ENCODE results near the gene WDR6.

WDR6 gene

DNA sequence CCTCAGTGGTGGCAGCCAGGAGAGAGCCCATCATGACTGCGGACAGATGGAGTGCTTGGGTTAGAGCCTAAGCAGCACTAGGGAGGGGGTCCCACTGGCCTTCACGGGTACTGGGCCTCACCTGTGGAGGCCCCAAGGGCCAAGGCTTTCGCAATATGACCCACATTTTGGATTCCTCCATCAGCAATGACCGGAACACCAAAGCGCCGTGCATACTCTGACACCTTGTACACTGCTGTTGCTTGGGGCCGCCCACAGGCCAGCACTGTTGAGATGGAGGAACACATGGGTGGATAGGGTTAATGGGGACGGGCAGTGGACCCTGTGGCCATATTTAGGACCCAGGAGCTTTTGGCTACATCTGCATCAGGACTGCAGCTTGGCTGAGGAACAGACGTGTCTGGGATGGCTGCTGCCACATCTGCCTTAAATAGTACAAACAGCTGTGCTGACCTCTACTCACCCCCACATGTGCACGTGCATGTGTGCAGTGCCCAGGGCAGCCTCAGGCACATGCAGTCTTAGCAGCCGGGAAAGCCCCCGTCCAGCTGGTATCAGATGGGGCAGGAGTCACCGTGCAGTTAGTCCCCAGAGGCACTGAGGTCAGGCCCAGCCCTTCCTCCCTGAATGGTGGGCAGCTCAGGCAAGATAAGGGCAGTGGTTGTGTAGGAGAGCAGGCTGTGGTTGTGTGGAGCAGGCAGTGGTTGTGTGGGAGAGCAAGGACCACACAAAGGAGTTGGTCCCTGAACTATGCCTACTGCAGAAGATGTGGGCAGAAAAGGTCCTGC, 18.0 kb downstream of the WDR6 start:
- TF ChIP-seq GATA3 (IDR thresholded peaks at IDR 0.05; ENCODE audit: low read depth, low read length) (no peak), GATA2 (IDR thresholded peaks at IDR 0.05; ENCODE audit: low read depth, low read length) (no peak)

DNA sequence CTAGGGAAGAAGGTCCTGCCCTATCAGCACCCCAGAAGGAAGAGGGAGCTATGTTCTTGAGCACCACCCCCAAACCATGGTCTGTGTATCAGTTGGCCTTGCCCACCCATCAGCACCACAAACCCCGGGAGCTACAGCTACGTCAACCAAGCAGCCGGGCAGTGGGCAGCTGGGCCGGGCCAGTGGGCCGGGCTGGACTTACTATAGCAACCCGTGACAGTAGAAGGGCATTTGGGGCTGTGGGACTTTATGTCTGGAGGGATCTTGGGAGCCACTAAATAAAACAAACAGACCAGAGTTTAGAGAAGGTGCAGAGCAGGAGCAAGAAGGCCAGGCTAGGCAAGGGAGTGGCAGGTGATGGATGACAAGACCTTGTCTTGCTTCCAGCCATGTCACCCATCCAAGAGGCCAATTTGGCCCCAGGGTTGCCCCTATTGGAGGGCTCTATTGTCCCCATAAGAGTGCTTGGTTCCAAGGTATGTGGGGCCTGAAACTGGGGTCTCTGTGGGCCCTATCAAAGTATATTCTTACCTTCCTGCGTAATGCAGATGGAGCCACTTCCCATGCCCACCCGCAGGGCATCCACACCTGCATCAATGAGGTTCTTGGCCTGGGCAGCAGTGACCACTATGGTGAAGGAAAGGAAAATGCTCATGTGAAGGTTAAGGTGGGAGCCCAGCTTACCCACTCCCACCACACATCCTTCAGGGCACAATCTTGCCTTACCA, 18.8 kb downstream of the WDR6 start:
- TF ChIP-seq GATA2 (IDR thresholded peaks at IDR 0.05; ENCODE audit: low read depth, low read length) (no peak), GATA3 (IDR thresholded peaks at IDR 0.05; ENCODE audit: low read depth, low read length) (no peak)

DNA sequence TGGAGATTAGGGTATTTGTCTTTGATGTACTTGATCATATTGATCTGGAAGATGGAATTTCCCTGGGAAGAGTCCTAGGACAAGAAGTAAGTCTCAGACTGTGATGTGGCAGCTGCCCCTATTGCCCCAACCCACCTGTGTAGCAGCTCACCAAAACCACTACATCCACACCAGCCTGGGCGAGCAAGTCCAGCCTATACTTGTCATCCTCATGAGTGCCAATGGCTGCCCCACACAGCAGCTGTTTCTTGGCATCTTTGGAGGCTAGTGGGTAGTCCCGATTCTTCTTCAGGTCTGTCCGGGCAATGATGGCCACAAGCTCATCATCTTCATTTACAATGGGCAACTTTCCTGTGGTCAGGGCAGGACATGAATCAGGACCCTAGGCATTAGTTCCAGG, 19.3 kb downstream of the WDR6 start:
- no peak for TF ChIP-seq GATA2 (IDR thresholded peaks at IDR 0.05; ENCODE audit: low read depth, low read length)
- no peak for TF ChIP-seq GATA3 (IDR thresholded peaks at IDR 0.05; ENCODE audit: low read depth, low read length)

DNA sequence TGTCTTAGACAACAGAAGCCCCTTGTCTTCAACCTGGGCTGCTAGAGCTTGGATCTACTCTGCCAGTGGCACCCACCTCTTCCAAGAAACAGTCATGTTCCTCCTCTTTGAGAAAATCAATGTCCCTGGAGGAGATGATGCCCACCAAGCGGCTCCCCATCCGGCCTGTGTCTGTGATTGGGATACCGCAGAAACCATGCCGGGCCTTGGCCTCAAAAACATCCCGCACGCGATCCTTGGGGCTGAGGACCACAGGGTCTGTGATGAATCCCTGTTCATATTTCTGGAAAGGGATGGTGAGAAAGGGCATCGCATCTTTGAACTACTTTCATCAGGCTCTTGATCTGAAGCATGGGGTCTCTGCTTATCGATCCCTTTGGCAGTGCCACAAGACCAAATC, 20.4 kb downstream of the WDR6 start:
- TF ChIP-seq GATA3 (IDR thresholded peaks at IDR 0.05; ENCODE audit: low read depth, low read length) (no peak), GATA2 (IDR thresholded peaks at IDR 0.05; ENCODE audit: low read depth, low read length) (no peak)

DNA sequence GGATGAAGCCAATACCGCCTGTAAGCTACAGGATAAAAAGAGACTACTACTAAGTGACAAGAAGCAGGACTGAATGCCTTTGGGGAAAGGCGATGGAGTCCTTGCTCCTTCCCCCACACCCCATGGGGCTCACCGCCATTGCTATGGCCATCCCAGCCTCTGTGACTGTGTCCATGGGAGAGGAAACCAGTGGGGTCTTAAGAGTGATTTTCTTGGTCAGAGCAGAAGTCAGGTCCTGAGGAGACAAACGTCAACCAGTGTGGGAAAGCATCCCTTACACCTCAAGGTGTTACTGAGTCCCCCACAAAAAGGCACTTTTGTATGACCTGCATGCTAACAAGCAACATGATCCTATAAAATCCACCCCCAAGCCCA, 21.1 kb downstream of the WDR6 start:
- no peak for TF ChIP-seq GATA2 (IDR thresholded peaks at IDR 0.05; ENCODE audit: low read depth, low read length)
- TF ChIP-seq GATA3 (IDR thresholded peaks at IDR 0.05; ENCODE audit: low read depth, low read length), result no peak

DNA sequence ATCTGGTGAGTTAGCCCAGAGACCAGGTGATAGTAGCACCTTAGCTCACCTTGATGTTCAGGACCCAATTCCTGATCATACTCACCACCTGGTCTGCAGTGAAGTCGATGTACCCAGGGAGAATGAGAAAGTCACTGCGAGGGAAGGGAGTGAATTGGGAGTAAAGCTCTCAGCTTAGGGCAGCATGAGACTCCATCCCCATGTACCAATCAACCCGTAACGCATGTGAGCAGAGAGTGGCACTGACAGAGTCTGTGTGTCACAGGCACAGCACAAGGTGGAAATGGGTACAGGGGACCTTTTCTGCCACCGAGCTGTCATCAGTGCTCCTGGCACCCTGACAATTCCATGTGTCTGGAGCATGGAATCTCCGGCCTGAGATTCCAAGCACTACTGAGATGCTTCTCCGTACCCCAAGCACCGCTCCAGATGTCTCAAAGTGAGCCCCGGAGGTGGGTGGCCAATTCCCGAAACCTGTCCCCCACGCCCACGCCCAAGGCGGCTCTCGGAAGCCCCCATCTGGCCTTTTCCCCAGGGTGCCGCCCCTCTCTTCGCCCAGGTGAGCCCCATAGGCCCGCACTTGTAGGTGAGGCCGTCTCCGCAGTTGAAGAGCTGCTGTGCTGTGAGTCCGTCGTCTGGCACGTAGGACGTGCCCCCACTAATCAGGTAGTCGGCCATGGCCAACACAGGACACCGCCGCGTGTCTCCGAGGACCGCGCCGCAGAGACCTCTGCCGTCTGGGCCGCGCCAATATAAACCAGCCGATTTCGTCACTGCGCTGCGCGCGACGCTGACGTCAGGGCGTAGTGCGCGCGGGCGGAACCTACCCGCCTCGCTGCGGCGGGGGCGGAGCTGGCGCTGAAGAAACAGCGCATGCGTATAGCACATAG, 21.7 kb downstream of the WDR6 start, which contains the start of gene IMPDH2:
TSS of gene IMPDH2 (minus strand) at position 726 of the 890 bp plus-strand sequence. CDS start at position 678, 48 bp downstream.
- TF ChIP-seq GATA3 (IDR thresholded peaks at IDR 0.05; ENCODE audit: low read depth, low read length) (no peak), GATA2 (IDR thresholded peaks at IDR 0.05; ENCODE audit: low read depth, low read length) (no peak)

DNA sequence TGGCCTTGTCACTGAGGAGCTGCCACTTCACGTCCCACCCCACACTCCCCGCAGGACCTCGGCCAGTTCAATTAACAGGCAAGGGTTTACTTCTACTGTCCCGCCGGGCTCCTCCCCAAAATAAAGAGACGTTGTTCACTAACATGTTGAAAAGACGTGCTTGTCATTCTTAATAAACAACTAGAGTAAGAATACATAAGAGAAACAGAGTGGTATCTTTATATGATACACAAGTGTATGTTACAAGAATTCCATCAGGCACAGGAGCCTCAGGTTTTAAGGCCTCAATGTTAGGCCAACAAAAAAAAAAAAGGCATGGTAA, 22.3 kb downstream of the WDR6 start:
- TF ChIP-seq GATA3 (IDR thresholded peaks at IDR 0.05; ENCODE audit: low read depth, low read length) (no peak), GATA2 (IDR thresholded peaks at IDR 0.05; ENCODE audit: low read depth, low read length) (no peak)

DNA sequence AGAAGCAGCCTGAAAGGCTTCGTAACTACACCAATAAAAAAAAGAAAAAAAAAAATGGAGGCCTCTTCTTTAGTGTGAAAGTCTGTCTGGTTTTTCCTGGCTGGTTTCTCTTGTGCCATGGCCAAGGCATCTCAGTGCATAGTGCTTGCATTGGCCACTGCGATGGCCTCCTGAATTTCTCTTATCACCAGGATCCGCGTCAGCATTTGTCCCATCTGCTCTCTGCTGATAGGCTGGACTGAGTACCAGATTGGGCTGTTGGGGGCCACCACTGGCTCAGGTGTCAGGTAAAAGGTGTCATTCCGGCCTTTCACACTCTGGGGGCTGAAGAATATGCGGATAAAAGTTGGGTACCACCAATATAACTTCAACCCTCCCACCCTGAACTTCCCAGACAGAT, 23.1 kb downstream of the WDR6 start:
- TF ChIP-seq GATA3 (IDR thresholded peaks at IDR 0.05; ENCODE audit: low read depth, low read length), result no peak
- no peak for TF ChIP-seq GATA2 (IDR thresholded peaks at IDR 0.05; ENCODE audit: low read depth, low read length)

DNA sequence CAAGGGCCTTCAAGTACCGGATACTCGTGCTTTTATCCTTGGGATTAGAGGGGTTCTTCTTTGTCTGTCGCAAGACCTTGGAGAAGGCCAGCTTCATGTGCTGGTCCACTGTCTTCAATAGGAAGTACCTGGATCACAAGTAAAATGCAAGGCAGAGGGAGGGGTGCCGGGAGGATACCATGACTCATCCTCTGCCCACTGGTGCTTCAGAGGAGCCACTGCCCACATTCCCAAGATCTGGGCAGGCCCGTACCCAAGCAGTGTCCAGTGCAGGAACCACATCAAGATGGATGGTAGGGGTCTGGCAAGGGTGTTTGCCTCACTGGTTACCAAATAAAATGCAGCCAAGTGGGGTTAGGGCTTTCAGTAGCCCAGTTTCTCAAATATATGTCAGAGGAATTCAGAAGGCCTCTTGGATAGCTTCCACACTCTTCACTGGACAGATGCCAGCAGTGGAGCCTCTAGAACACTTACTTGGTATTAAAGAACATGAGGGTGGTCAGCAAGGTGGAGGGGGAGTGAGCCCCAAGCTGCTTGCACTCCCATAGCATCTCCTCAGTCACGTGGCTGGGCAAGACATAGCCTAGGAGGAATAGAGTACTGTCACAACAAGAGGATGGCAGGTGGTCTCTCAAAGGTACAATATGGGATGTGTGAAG, 25.6 kb downstream of the WDR6 start:
- no peak for TF ChIP-seq GATA2 (IDR thresholded peaks at IDR 0.05; ENCODE audit: low read depth, low read length)
- no peak for TF ChIP-seq GATA3 (IDR thresholded peaks at IDR 0.05; ENCODE audit: low read depth, low read length)

DNA sequence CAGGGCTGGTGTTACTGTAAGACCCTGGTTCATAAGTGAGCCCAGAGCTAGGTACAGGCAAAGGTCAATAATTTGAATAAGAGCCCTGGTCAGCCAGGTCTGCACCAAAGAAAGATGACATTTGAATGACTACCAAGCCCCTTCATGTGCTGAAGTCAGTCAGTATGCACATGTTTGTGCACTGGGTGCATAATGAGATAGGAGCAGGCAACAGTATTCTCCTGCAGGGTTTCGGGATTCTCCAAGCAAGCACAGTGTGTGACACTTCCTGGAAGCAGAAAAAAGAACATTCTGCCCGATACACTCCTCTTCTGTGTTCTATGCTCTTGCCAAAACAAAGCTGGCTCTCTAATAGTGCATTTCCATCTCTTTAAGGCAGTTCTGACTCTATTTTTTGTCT, 27.5 kb downstream of the WDR6 start:
- TF ChIP-seq GATA3 (IDR thresholded peaks at IDR 0.05; ENCODE audit: low read depth, low read length) (no peak), GATA2 (IDR thresholded peaks at IDR 0.05; ENCODE audit: low read depth, low read length) (no peak)

DNA sequence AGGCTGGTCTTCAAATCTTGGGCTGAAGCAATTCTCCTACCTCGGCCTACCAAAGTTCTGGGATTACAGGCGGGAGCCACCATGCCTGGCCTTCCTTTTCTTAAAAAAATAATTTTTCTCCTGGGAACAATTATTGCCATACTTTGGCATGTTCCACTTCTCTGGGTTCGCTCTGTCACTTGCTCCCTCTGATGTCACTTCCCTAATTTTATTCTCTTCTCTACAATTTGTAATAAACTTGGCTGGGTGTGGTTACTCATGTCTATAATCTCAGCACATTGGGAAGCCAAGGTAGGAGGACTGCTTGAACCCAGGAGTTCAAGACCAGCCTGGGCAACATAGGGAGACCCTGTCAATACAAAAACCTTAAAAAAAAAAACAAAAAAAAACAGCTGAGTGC, 28.1 kb downstream of the WDR6 start:
- TF ChIP-seq GATA2 (IDR thresholded peaks at IDR 0.05; ENCODE audit: low read depth, low read length) (no peak), GATA3 (IDR thresholded peaks at IDR 0.05; ENCODE audit: low read depth, low read length) (no peak)

DNA sequence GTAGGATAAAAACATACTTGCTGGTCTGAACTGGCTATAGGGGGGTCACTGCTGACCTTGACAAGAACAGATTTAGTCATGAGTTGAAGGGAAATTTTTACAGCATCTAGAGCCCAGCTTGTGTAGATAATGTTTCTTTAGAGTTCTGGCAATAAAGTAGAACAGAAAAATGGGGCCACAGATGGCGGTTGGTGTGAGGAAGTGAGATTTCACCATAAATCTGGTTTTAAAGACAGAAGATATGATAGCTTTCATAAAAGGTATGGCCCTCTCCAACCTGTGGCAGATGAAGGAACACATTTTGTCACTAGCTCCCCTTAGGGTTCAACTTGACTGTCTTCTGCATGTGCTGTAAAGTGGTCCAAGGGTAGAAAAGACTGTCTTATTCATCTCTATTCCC, 46.4 kb downstream of the WDR6 start:
- TF ChIP-seq GATA2 (IDR thresholded peaks at IDR 0.05; ENCODE audit: low read depth, low read length), result no peak
- TF ChIP-seq GATA3 (IDR thresholded peaks at IDR 0.05; ENCODE audit: low read depth, low read length), result no peak

DNA sequence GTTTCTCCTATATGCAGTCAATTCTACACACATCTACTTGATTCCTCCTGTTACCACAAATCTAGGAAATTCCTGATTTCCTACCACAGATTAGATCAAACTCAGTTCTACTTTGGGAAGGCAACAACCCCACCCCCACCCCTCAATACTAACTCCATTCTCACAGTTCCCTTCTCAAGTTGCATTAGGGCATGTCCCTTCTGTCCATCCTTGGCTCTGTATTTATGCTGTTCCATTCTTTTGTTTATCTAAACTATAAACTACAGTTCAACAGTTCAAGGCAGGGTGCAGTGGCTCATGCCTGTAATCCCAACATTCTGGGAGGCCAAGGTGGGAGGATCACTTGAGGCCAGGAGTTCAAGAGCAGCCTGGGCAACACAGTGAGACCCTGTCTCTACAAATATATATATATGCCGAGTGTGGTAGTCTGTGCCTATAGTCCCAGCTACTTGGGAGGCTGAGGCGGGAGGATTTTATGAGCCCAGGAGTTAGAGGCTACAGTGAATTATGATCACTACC, 47.2 kb downstream of the WDR6 start:
- no peak for TF ChIP-seq GATA2 (IDR thresholded peaks at IDR 0.05; ENCODE audit: low read depth, low read length)
- no peak for TF ChIP-seq GATA3 (IDR thresholded peaks at IDR 0.05; ENCODE audit: low read depth, low read length)

DNA sequence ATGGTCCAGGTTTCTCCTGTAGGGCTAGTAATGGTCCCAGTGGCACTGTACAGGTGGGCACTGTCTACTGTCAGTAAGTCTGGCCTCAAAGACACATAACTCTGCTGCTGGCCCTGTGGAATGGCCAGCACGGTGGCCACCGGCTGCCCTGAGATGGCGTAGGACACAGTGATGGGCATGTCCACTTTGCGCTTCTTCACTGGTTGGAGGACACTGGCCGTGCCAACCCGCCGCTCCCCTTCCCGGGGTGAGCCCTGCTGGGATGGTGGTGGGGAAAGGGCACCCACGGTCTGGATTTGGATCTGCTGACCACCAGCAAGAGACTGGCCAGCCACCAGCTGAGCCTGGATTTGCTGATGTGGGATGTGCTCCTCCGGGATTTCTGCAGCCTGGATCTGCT, 50.1 kb downstream of the WDR6 start:
- TF ChIP-seq GATA3 (IDR thresholded peaks at IDR 0.05; ENCODE audit: low read depth, low read length) (no peak), GATA2 (IDR thresholded peaks at IDR 0.05; ENCODE audit: low read depth, low read length) (no peak)
